SU-DHL-6 (cell line): Measurements from ENCODE around the gene KRTAP5-11.

ENCODE experiments used
- CTCF ChIP-seq: fragments of 200-600 bp; sonication (generic); IDR thresholded peaks from one replicate; pipeline ENCODE4 v1.5.1; 2017; ENCODE audit warnings: antibody characterized with exemption, mild to moderate bottlenecking, low read length, moderate library complexity; ENCODE audit not compliant: insufficient read depth, poor library complexity, severe bottlenecking
- EZH2phosphoT487 ChIP-seq: fragments of 200-600 bp; sonication (generic), shearing (Covaris generic); conservative IDR thresholded peaks from 2 replicates; pipeline ENCODE4 v1.6.1; 2018; ENCODE audit warnings: mild to moderate bottlenecking, antibody characterized with exemption, low read length, moderate library complexity, mixed read lengths

DNA sequence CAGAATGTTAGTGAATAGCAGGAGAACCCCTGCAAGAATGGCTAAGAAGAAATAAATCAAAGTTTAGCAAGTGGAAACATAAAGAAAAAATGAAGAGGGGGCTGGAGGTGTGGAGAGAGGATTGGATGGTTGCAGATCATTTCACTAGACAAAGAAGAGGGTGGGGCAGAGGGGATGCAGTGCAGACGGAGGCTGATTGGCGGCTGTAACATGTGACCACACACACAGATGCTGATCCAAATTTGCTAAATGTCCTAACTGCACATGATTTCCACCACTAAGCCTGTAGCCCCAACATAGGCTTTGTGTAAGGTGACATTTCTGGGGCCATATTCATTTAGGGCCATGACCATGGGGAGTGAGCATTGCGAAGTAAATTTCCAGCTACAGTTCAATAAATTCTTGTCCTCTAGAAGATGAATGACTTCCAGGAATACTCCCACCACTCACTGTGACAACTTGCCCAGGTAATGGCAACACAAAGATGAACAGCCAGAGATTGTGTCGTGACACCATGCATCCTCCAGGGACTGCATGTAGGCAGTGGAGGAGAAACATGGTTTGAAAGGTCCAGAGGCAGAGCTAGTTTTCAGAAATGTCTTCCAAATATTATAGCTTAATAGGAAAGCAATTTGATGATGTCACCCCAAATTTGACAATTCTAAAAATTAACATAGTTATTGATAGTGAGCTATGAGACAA is 6.8 kb downstream of the KRTAP5-11 start:
- TF ChIP-seq CTCF: no peak
- no peak for TF ChIP-seq EZH2phosphoT487
